ENCODE data around the gene PRKAG2.

The PRKAG2 gene

DNA sequence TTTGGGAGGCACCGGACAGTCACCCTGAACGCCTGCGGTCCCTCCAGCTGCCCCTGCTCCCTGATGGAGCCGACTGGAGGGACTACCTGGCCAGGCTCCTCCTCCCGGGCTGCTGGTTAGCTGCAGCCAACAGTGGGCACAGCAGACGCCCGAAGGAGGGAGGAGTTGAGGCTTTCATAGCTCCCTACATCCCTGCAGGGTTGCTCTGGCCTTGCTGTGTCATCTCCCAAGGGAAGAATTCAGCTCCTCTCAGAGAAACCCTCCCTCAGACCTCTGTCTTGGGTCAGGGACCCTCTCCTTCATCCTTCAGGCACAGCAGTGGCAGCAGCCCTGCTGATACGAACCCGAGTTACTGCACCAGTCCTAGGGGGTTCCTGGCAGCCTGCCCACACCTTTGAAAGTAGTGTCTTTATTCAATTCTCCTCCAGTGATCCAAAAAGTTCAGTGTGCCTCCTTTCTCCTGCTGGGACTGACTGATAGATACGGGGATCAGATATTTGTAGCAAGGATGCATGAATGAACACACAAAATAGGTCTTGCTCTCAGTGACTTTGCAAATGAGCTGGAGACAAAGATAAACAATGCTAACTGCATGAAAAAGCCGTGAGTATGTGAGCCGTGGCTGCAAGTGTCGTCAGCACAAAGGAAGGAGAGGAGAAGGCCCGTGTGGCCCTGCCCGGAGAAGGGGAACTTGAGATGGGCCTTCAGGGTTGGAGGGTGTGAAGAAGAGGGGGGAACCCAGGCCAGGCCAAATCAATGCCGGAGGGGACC, 136.6 kb downstream of the PRKAG2 start:
- DNase-seq: peak in 1 of 2 donors; percentile 29

DNA sequence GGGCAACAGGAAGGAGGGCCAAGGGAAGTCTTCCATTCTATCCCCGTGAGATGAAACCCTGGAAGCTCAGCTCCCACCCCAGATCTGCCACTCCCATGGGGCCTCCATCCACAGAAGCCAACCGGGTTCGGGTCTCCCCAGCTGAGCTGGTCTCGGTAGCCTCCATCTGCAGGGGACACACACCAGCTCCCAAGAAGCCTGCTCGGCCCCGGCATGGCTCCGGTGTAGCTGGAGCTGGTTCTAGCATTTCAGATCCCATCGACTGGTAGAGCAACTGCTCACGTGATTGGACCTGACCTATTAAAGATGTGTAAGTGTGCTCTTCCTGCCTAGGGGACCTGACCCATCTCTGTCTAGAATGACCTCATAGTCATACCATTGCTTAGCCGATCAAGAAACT, 138.0 kb downstream of the PRKAG2 start:
- no peak for DNase-seq

DNA sequence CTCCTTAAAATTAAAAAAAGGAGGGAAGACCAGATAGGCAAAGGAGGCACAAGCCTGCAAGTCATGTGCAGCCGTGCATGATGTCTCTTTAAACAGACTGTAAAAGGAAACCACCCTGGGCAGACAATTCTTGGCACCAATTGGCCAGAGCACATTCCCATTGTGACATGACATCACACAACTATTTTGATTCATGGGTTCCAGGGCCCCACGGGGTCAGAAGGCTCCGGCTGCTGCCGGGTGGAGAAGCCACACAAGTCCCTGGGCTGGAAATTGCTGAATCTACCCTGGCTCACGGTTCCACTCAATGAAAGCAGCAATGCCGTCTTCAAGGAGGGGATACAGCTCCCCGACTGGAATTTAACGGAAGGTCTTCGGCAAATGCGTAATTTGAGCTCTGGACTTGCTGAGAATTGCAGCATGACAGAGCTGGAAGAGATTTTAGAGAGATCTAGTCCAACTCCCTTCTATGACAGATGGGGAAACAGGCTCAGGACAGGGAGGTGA, 140.5 kb downstream of the PRKAG2 start:
- DNase-seq: peak; percentile 65 to 81

DNA sequence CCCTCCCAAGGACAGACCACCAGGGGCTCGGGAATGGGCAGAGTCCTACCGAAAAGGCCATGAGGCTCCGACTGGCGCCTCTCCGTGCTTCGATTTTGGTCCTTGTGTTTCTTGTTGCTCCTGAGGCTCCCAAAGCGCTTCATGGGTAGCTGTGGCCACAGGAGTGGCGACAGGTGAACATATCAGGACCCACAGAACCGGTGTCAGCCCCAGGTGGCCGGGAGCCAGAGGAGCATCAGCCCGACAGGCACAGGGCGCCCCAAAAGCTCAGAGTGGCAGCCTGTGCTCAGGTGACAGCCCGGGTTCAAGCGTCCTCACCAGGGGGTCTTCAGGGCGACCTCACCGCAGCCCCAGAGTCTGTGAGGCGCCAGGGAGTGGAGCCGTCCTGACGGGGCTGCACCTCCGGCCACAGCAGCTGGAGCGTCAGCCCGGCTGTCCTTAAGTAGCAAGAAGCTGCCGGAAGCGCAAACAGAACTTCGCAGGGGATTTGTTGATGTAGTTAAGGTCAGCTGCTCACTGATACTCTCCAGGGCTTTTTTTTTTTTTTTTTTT, 141.0 kb downstream of the PRKAG2 start:
- DNase-seq: no peak

DNA sequence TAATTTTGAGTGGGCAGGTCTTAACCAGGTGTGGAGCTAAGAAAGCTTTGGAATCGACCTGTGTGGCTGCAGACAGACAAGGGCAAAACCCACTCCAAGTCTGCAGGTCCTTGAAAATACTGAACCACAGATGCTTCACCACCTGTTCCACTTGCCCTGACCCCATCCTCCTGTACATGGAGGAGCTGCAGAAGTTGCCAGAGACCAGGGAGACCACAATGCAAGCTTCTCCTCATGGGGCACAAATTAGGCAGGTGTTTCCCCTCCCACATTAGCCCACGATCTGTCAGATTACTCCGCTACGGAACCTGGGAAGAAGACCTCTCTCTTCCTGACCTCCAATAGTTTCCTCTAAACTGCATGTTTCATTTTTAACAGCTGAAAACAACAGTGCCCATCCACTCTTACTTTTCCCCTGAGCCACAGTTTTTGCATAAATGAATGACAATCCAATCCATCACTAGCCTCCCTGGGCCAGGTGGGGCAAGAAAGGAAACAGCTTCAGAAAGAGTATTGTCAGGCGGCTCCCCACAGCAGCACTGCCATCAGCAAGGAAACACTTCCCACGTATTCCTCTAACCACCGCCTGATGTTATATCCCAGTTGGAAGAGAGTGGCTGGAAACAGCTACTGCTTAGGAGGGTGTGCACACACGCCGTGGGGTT, 141.6 kb downstream of the PRKAG2 start:
- no peak for DNase-seq

DNA sequence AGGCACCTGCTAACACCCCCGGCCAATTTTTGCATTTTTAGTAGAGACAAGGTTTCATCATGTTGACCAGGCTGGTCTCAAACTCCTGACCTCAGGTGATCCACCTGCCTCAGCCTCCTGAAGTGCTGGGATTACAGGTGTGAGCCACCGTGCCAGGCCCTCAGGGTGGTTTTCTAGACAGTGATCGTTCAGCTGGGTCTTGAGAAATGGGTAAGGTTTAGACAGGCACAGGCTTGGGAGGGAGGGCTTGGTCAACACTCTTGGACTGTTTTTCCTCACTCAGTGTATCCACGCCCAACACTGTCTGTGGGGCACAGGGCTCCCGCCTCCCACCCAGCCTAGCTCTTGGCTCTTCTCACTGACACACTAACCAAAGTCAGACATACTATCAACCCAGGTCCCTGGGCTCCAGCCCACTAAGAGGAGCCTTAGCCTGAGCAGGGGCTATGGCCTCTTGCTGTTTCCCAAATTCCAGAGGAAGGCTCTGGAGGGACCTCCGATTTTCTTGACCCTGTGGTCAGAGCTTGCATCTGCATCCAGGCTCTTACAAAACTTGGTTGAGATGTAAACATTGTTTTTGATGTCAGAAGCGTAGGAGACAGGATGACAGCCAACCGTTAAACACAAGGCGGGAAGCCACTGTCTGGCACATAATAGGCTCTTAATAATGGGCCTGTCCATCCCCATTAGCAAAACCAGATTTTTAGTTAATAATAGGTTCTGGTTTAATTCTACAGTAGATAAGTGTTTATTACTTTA, 143.9 kb downstream of the PRKAG2 start:
- no peak for DNase-seq

DNA sequence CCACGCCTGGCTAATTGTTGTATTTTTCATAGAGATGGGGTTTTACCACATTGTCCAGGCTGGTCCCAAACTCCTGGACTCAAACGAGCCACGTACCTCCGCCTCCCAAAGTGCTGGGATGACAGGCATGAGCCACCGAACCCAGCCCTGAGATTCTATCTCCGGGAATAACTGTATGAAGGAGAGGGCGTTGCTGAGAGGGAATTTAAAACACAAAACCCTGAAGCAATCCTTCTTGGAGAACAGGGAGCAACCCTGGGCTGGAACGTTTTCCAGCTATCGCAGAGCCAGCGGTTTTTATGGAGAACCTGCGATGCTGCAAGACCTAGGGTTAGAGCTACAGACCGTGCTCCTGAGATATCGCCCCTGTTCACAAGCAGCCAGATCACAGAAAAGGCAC, 144.6 kb downstream of the PRKAG2 start:
- DNase-seq: no peak

DNA sequence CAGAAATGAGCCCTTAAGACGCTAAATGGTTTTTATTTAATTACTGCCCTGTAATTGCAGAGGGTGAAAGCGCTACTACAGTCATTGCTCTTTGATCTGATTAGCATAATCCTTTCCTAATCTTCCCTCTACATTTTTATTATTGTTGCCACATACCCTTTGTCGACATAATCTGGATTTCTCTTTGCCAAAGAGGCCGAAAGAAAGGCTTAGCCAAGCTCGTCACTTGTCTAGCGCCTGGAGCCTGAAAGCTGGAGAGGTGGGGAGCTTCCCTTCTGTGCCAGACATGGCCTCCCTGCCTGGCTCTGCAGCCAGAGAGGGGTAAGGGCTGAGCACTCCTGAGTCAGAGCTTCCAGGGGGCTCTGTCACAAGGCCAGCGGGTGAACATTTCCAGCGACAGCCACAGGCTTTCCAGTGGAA, 145.9 kb downstream of the PRKAG2 start:
- DNase-seq: no peak

DNA sequence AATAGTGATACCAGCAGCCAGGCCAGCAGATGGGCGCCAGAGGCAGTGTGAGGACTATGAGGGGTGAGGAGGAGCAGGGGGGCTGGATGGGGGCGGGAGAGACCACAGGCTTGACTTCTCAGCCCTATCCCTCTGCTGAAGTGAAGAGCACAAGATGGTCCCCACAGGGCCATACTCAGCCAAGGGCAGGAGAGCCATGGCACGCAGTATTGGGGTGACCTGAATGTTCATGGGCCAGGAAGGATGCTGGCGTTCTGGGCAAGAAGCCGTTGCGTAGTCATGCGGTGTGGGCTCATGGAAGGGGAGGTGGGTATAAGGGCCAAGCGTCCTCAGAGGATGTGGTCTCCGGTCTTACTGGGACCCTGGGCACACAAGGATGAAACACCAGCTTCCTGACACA, 146.3 kb downstream of the PRKAG2 start:
- no peak for DNase-seq

DNA sequence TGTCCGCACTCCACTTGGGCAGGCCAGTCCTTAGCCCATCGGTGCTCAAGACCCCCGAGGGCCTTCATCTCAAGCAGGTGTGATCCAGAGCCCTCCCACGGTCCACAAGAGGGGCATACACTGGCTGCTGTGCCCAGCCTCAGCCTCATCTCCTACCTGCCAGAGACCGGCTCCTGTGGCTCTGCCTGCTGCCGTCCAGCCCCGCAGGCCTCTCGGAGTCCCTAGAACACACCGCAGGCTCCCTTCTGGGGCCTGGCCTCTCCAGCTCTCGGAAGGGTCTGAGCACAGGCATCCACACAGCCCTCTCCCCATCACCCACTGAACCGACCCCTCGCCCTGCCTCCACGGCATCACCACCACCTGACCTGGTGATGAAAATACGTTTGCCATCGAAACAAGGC, 147.4 kb downstream of the PRKAG2 start:
- no peak for DNase-seq

DNA sequence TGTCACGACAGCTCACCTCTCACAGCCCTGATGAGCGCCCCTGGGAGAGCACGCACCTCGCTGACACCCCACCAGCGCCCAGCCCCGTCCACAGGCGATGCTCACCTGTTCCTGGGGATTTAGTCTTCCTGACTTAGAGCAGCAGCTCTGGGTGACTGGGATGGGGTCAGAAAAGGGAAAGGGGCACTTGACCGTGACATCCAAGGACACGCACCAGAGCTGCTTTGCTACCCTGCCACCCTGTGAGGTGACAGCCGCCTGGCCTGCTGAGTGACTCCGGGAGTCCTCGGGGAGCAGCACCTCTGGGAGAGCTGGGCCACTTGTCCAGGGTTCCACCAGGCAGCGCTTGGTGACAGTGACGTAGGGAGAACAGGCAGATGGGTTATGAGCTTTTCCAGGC, 148.2 kb downstream of the PRKAG2 start:
- DNase-seq: no peak

DNA sequence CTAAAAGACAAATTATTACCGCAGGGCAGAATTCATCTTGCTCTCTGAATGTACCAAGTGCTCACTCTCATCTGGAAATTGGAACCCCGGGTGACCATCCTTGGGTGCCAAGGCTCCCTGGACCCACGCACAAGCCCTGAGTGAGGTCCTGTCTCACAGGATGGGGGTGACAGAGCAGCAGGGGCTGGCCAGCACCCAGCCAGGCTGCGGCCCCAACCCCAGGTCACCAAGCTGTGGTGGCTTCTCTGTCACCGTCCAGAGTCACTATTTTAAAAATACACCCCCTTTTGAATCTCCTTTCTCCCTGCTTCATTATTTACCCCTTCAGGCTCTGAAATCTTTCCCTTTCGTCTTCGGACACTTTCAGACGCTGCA, 148.6 kb downstream of the PRKAG2 start:
- DNase-seq: no peak

DNA sequence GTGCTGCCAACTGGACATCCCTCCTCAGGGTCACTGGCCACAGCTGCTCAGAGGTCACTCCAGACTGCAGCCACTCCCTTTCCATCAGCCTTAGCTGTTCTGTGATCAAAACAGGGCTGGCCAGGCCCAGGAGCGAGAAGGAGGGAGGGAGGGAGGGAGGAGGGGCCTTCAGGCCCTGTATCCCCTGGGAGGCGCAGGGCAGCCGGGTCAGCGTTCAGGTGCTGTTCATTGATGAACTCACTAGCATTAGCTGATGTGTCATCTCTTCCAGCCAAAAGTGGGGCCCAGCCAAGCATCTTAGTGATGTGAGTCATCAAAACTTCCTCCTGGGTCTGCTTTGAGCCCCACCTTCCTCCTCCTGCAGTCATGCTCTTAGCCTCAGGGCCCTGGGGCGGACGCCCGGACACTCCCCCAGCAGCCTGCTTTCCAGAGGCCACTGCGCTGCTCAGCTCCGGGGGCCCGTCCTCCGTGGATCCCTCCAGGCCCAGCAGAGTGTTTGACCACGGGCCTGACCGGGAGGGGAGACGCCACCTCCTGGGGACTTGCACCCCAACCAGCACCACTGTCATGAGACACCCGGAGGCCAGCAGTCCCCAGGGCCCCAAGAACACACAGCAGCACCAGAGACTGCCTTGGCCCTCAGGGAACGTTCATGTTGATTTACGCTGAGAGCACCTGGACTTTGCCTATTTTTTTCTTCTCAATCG, 149.2 kb downstream of the PRKAG2 start:
- DNase-seq: peak; percentile 74 to 90

DNA sequence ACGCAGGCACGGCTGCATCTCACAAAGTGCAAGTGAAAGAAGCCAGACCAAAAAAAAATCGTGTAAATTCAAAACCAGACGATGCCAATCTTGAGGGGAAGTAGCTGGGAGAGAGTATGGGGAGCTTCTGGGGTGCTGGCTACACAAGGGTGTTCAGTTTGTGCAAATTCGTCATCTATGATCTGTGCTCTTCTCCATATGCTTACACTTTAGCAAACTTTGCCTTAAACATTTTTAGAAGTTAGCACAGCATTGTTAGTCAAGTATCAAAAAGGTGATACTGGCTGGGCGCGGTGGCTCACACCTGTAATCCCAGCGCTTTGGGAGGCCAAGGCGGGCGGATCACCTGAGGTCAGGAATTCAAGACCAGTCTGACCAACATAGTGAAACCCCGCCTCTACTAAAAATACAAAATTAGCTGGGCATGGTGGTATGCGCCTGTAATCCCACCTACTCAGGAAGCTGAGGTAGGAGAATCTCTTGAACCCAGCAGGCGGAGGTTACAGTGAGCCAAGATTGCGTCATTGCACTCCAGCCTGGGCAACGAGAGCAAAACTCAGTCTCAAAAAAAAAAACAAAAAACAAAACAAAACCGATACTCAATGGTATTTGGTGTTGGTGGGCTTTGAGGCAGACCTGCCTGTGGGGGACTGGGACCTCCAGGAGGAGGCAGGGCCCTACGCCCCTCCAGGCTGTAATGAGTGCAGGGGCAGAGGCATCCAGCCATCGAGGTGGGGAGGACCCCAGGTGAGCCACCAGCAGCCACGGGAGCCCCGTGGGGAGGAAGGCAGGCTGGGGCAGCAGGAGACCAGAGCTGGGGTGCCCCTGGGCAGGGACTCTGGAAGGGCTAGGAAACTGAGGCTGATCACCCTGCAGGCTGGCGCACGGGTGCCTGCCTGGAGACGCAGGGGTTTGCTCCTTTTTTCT, 150.0 kb downstream of the PRKAG2 start:
- DNase-seq: no peak

DNA sequence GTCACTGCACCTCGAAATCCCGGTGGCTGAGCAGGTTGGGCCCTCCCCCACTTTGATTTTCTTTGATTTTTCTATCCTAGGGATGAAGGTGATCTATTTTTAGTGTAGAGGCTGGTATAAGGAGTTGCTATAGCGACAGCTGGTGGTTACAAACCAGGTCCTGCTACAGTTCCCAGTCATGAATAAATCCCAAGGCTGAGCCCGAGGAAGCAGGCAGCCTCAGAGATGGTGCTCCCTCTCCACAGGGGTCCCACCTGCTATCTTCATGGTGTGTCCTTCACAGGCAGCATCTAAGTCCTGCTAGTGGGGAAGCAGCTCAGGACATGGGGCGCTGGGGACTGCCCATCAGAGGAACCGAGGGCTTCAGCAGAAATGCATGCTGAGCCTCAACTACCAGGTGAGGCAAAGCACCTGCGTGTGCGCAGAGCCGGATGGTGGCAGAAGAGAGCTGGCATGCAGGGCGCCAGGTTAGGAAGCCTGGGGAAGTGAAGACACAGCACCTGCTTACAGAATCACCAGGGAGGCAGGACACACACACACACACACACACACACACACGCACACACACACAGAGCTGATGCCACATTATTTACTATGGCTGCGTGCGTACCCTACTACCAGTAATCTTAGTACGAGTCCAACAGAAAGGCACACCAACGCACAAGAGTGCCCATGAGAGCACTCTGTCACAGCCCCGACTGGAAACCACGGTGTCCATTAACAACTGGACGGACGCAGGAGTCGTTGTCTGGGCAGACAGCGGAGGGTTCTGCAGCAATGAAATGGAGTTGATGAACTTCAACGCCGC, 150.9 kb downstream of the PRKAG2 start:
- no peak for DNase-seq

DNA sequence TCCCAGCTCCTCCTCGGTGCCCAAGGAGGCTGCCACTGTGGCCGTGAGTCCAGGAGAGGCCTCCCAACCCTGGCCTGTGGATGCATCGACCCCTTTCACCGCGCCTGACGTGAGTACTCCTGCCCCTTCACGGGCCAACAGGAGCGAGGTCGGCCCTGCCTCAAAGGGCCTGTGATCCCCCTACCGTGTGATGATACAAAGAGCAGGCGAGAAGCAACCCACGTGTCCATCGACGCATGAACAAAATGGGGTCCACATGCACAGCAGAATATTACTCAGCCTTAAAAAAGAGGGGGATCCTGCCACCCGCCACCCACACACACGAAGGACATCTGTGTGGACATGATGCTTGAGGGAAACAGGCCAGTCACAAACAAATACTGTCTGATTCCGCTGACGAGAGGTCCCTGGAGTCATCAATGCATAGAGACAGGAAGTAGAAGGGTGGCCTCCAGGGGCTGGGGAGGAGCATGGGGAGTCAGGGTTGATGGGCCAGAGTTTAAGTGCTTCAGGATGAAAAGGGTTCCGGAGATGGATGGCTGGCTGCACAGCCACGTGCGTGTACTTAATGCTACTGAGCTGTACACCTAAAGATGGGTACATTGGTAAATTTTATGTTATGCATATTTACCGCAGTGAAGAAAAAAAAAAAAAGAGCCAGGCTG, 151.9 kb downstream of the PRKAG2 start:
- no peak for DNase-seq

DNA sequence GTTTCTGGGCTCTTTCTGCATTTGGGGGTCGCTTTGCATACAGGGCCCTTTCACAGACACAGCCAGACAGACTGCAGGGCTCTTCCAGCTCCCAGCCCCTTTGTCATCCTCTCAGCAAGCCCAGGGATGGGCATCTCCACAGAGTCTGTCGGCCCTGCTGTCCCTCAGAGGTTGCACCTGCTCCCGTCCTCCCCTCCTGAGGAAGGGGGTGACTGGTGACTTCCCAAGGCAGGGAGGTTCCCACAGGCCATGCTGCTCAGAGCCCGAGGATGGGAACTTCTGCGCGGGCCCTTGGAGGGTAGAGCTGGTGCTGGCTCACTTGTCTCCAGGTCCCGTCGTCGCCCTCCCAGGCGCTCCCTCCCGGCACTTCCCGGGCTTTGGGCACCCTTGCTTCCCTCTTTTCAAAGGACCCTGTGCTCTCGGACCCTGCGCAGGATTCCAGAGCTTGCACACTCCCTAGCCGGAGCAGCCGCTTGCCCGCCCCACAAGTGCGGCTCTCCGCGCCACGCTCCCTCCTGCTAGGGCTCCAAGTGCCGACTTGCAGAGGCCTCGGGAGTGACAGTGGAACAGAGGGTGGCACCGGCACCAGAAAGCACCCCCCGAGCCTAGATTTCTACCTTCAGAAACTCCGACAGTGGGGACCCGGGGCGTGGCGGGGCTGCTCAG, 152.5 kb downstream of the PRKAG2 start:
- DNase-seq: no peak

DNA sequence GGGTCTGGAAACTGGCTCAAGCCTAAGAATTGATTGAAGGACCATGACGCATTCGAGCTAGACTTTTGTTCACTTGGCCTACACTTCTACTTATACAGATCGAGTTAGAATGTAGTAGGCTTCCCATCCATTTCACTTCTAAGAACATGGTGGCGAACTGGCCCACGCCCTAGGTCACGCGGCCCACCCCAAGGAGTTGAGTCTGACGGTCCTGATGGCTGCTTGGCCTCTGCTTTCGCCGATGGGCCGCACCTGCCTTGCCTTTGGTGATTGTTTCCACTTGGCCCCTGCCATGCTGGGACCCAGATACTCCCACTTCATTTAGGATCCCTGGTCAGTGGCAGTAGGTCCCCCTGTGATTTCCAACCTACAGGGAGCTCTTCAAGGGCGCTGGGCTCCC, 153.6 kb downstream of the PRKAG2 start:
- no peak for DNase-seq

DNA sequence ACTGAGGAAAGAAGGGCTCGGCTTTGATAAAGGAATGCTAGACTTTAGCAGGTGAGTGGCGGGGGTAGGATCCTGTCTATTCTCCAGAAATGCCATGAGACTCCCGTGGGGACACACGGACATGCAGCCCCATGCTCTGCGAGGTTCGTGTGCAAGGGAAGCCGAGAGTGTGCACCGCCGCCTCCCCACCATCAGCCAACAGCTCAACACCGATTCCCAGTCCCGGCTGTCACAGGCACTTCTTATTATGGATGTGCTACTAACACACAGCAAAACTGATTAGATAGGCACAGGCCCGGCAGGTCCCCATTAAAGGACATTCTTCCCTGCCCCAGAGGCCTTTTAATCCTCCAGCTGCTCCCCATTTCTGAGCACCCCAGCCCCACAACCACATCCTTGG, 154.4 kb downstream of the PRKAG2 start:
- no peak for DNase-seq
